ENCODE measurements around the gene GDI2. TPM values are rescaled to one million over a fixed set of nuclear protein-coding genes. Genes with fewer than 3 reads are reported as not detected.
"Not testable (repeated sequence)": the region's sequence is repeated elsewhere in the genome, so short reads cannot be mapped to it uniquely, and the experiment has no call there.

GDI2 gene
- total RNA-seq, 1 experiment from 2014 or later = 200 TPM

DNA sequence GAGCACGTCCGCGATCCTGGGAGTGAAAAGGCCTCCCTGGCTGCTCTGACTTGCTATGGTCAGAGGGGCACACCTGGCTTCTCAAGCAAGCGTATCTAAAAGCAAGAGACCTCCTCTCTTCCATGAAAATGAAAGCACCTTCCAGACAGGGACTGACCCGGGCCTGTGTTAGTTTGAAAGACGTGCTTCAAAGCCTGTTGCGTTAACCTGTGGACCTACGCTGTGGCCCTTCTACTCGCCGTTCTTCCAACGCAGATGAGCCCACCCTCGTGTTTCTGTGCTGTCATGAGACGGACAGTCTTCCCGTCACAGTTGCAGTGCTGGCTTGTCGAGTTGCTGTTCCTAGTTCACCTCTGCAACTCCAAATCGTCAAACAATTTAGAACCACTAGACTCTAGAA lies 15.5 kb upstream of the GDI2 start:
- DNase-seq (ENCODE audit: unreplicated experiment) = no peak
- Mint-ChIP-seq H3K27me3 (ENCODE audit: insufficient read depth, unreplicated experiment) (no peaks in the 10 kb centered on the region), H3K4me1 (ENCODE audit: insufficient read depth, unreplicated experiment) (no peaks in the 10 kb centered on the region), H3K4me3 (ENCODE audit: unreplicated experiment) (no peak overlapping the region), H3K27ac (ENCODE audit: low read depth, unreplicated experiment) (no peak overlapping the region), H3K9me3 (ENCODE audit: unreplicated experiment) (no peaks in the 10 kb centered on the region), H3K36me3 (ENCODE audit: insufficient read depth, unreplicated experiment) (no peaks in the 10 kb centered on the region)
- TF ChIP-seq, protein P1, sequence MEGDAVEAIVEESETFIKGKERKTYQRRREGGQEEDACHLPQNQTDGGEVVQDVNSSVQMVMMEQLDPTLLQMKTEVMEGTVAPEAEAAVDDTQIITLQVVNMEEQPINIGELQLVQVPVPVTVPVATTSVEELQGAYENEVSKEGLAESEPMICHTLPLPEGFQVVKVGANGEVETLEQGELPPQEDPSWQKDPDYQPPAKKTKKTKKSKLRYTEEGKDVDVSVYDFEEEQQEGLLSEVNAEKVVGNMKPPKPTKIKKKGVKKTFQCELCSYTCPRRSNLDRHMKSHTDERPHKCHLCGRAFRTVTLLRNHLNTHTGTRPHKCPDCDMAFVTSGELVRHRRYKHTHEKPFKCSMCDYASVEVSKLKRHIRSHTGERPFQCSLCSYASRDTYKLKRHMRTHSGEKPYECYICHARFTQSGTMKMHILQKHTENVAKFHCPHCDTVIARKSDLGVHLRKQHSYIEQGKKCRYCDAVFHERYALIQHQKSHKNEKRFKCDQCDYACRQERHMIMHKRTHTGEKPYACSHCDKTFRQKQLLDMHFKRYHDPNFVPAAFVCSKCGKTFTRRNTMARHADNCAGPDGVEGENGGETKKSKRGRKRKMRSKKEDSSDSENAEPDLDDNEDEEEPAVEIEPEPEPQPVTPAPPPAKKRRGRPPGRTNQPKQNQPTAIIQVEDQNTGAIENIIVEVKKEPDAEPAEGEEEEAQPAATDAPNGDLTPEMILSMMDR (IDR thresholded peaks at IDR 0.05; ENCODE audit: unreplicated experiment) = no peak
- ChIA-PET POLR2A (no interaction called here), CTCF (interaction anchor here (1.0 kb wide), 1 partner anchor 15 kb away, joined by 3 read pairs; no protein-coding TSS in a partner anchor)
- BruUV-seq (replicated peaks) = no TSS peak
- intact Hi-C loops (cut with micrococcal nuclease) = no loop called here

DNA sequence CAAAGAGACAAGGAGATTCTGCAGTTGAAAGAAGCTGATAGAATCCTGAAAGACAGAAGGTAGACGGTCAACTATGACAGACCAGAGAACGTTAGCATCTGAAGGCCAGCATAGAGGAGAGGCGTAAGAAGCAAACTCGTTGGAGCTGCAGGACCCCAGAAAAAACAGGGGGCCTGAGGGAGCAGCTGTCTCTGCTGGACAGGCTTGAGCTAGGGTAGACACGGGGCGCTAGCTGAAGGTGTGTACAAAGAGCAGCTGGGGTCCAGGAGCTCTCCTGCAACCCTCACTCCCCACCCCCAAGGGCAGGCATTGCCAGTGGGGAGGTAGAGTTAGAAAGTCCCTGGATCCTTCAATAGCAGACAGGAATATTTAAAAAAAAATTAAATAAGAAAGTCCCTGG lies 14.6 kb upstream of the GDI2 start:
- POLR2A ChIA-PET = no interaction called here
- no peaks in the 10 kb centered on the region for H3K9me3 Mint-ChIP-seq (ENCODE audit: unreplicated experiment)
- no TSS peak for BruUV-seq (replicated peaks)

DNA sequence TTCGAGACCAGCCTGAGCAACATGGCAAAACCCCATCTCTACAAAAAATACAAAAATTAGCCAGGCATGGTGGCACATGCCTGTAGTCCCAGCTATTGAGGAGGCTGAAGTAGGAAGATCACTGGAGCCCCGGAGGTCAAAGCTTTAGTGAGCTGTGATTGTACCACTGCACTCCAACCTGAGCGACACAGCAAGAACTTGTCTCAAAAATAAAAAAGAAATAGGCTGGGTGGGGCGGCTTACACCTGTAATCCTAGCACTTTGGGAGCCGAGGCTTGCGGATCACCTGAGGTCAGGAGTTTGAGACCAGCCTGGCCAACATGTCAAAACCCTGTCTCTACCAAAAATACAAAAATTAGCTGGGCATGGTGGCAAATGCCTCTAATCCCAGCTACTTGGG lies 13.3 kb upstream of the GDI2 start:
- CTCF ChIA-PET; H3K4me3 Mint-ChIP-seq (ENCODE audit: unreplicated experiment); BruUV-seq (replicated peaks); H3K4me1 Mint-ChIP-seq (ENCODE audit: insufficient read depth, unreplicated experiment); H3K36me3 Mint-ChIP-seq (ENCODE audit: insufficient read depth, unreplicated experiment); H3K9me3 Mint-ChIP-seq (ENCODE audit: unreplicated experiment); POLR2A ChIA-PET; intact Hi-C loops (cut with micrococcal nuclease); H3K27ac Mint-ChIP-seq (ENCODE audit: low read depth, unreplicated experiment); H3K27me3 Mint-ChIP-seq (ENCODE audit: insufficient read depth, unreplicated experiment); DNase-seq (ENCODE audit: unreplicated experiment): not testable (repeated sequence)

More for the DNA sequence above, 14.6 kb upstream of the GDI2 start:
- intact Hi-C loops (cut with micrococcal nuclease) = no loop called here
- Mint-ChIP-seq H3K4me3 (ENCODE audit: unreplicated experiment) (no peak overlapping the region), H3K27ac (ENCODE audit: low read depth, unreplicated experiment) (no peak overlapping the region), H3K27me3 (ENCODE audit: insufficient read depth, unreplicated experiment) (no peaks in the 10 kb centered on the region), H3K36me3 (ENCODE audit: insufficient read depth, unreplicated experiment) (no peaks in the 10 kb centered on the region), H3K4me1 (ENCODE audit: insufficient read depth, unreplicated experiment) (no peaks in the 10 kb centered on the region)
- DNase-seq (ENCODE audit: unreplicated experiment) = no peak
- TF ChIP-seq, protein P1 (IDR thresholded peaks at IDR 0.05; ENCODE audit: unreplicated experiment) = no peak
- CTCF ChIA-PET = interaction anchor here (1.0 kb wide), 1 partner anchor 16 kb away, joined by 3 read pairs; no protein-coding TSS in a partner anchor

DNA sequence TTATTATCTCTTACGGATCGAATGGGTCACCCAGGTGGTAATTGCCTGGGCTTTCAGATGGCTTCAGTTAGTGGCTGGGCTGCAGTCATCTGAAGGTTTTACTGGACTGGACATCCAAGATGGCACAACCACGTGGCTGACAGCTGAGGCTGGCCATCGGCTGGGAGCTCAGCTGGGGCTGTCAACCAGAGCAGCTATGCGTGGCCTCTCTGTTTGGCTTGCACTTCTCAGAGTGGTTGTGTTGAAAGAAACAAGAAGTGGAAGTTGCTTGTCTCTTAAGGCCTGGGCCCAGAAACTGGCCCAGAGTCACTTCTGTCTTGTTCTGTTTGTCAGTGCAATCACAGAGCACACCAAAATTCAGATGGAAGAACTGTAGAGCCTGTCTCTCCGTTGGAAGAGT lies 5.7 kb upstream of the GDI2 start:
- H3K4me1 Mint-ChIP-seq (ENCODE audit: insufficient read depth, unreplicated experiment) = peaks cover 5% of the 10 kb centered on the region
- intact Hi-C loops (cut with micrococcal nuclease) = no loop called here
- H3K27ac Mint-ChIP-seq (ENCODE audit: low read depth, unreplicated experiment) = no peak overlapping the region
- ChIA-PET CTCF (interaction anchor here (0.8 kb wide), 1 partner anchor 25 kb away, joined by 3 read pairs; no protein-coding TSS in a partner anchor), POLR2A (interaction anchor here (0.6 kb wide), 1 partner anchor 14 kb away, joined by 3 read pairs; no protein-coding TSS in a partner anchor)
- no peaks in the 10 kb centered on the region for H3K9me3 Mint-ChIP-seq (ENCODE audit: unreplicated experiment)
- no peaks in the 10 kb centered on the region for H3K36me3 Mint-ChIP-seq (ENCODE audit: insufficient read depth, unreplicated experiment)
- TF ChIP-seq, protein P1 (IDR thresholded peaks at IDR 0.05; ENCODE audit: unreplicated experiment) = no peak
- DNase-seq (ENCODE audit: unreplicated experiment) = no peak
- H3K4me3 Mint-ChIP-seq (ENCODE audit: unreplicated experiment) = no peak overlapping the region
- H3K27me3 Mint-ChIP-seq (ENCODE audit: insufficient read depth, unreplicated experiment) = no peaks in the 10 kb centered on the region
- no TSS peak for BruUV-seq (replicated peaks)

DNA sequence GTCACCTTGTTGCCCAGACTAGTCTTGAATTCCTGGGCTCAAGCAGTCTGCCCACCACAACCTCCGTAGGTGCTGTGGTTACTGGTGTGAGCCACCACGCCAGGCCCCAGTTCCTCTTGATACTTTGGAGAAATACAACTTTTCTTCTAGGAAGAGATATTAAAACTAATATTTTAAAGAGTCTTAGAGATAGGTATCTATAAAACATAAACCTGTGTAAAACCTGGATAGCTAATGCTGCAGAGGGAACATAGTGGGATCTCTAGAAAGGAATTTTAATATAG lies 4.8 kb upstream of the GDI2 start:
- peaks cover 5% of the 10 kb centered on the region for H3K4me1 Mint-ChIP-seq (ENCODE audit: insufficient read depth, unreplicated experiment)
- intact Hi-C loops (cut with micrococcal nuclease) = no loop called here
- TF ChIP-seq, protein P1 (IDR thresholded peaks at IDR 0.05; ENCODE audit: unreplicated experiment) = no peak
- no peaks in the 10 kb centered on the region for H3K27me3 Mint-ChIP-seq (ENCODE audit: insufficient read depth, unreplicated experiment)
- H3K27ac Mint-ChIP-seq (ENCODE audit: low read depth, unreplicated experiment) = no peak overlapping the region
- H3K4me3 Mint-ChIP-seq (ENCODE audit: unreplicated experiment) = no peak overlapping the region
- no peaks in the 10 kb centered on the region for H3K9me3 Mint-ChIP-seq (ENCODE audit: unreplicated experiment)
- no TSS peak for BruUV-seq (replicated peaks)
- no peak for DNase-seq (ENCODE audit: unreplicated experiment)
- CTCF ChIA-PET = interaction anchor here (0.6 kb wide), 1 partner anchor 62 kb away, joined by 3 read pairs; no protein-coding TSS in a partner anchor
- POLR2A ChIA-PET = interaction anchor here (0.6 kb wide), 1 partner anchor 1639 kb away, joined by 3 read pairs; no protein-coding TSS in a partner anchor
- peaks cover 4% of the 10 kb centered on the region for H3K36me3 Mint-ChIP-seq (ENCODE audit: insufficient read depth, unreplicated experiment)
